ENCODE results near the gene BAK1. TPM values are rescaled to one million over a fixed set of nuclear protein-coding genes. Genes with fewer than 3 reads are reported as not detected.

BAK1 gene
- total RNA-seq, 1 experiment from 2014 or later: 18.9 TPM

- Histone ChIP-seq H3K4me2 (ENCODE audit: low read length) (peak overlapping the region; percentile 91), H4K20me1 (ENCODE audit: insufficient read depth) (peaks cover 9% of the 10 kb centered on the region; the same call in 1 of the 2 replicates), H3K4me1 (ENCODE audit: control insufficient read depth in 1 of 2, insufficient read depth in 2 of 2, low read length in 2 of 2) (peaks cover 24 to 42% of the 10 kb centered on the region in 2 experiments), H3K79me2 (ENCODE audit: insufficient read depth, low read length) (peaks cover 56% of the 10 kb centered on the region), H3K9me3 (ENCODE audit: control insufficient read depth in 1 of 2, insufficient read depth in 1 of 2, low read depth in 1 of 2, low read length in 2 of 2) (no peaks in the 10 kb centered on the region), H3K27me3 (ENCODE audit: insufficient read depth, low read length) (no peaks in the 10 kb centered on the region), H3K9me2 (ENCODE audit: insufficient read depth) (no peaks in the 10 kb centered on the region), H3K9ac (ENCODE audit: low read length) (peak overlapping the region; percentile 99), H3K36me3 (ENCODE audit: control insufficient read depth in 1 of 2, insufficient read depth in 2 of 2, low read length in 2 of 2) (peaks cover 6 to 22% of the 10 kb centered on the region in 2 experiments), H3K27ac (ENCODE audit: low read depth, low read length) (peak overlapping the region; percentile 98), H2AFZ (ENCODE audit: low read depth, low read length, poor library complexity, severe bottlenecking) (no peak overlapping the region), H3K4me3 (replicated peaks in 1 of 2; ENCODE audit: low read depth in 1 of 2, low read length in 2 of 2) (peak overlapping the region; percentile 91 to 99)
- CTCF ChIA-PET: interaction anchor here (0.9 kb wide), 1 partner anchor 32 kb away, joined by 4 read pairs; no protein-coding TSS in a partner anchor
- no TSS peak for BruUV-seq (replicated peaks)
- ATAC-seq: peak; percentile 38
- intact Hi-C loops (cut with micrococcal nuclease): loop anchor here (5.0 kb wide), 1 partner anchor 35 kb away; no protein-coding TSS in a partner anchor
- POLR2A ChIA-PET: interaction anchor here (1.1 to 1.5 kb wide), 2 partner anchors 8 to 32 kb away, joined by 3 to 4 read pairs; no protein-coding TSS in a partner anchor
- RAD21 ChIA-PET (ENCODE audit: low non-redundant PET in 1 of 2, low total read pairs in 2 of 2, uncharacterized antibody in 2 of 2, unreplicated experiment in 2 of 2): interaction anchor here in 1 of 2 experiments (1.0 kb wide), 1 partner anchor 32 kb away, joined by 3 read pairs; no protein-coding TSS in a partner anchor
- TF ChIP-seq FOSL1 (IDR thresholded peaks at IDR 0.05; ENCODE audit: low read depth): no peak
- TF ChIP-seq EGR1 (IDR thresholded peaks at IDR 0.05; ENCODE audit: low read depth): peak; percentile 44; the same call in 1 of the 2 replicates
- no peak for DNase-seq (ENCODE audit: low read depth, low spot score)
These were observed 41.8 kb upstream of the BAK1 start for GRCh38 chr6:33621711-33622388.

GRCh38 chr6:33620856-33621710 is 41.0 kb upstream of the BAK1 start, which contains the start of gene ITPR3:
Gene ITPR3 (plus strand): TSS chr6:33621322. CDS start chr6:33621603, 281 bp downstream.
- ChIA-PET POLR2A (interaction anchor here (0.6 to 1.5 kb wide), 3 partner anchors 9 to 37 kb away, joined by 3 to 8 read pairs (median 4); no protein-coding TSS in a partner anchor), RAD21 (ENCODE audit: low non-redundant PET in 1 of 2, low total read pairs in 2 of 2, uncharacterized antibody in 2 of 2, unreplicated experiment in 2 of 2) (interaction anchor here (1.0 kb wide), 2 partner anchors 31 kb away, joined by 3 read pairs; no protein-coding TSS in a partner anchor), CTCF (interaction anchor here (0.6 to 0.9 kb wide), 4 partner anchors 10 to 41 kb away, joined by 3 to 5 read pairs (median 4); partner anchors contain the start of gene BAK1)
- H3K9me3 ChIP-seq (ENCODE audit: control insufficient read depth in 1 of 2, insufficient read depth in 1 of 2, low read depth in 1 of 2, low read length in 2 of 2): no peaks in the 10 kb centered on the region
- DNase-seq (ENCODE audit: low read depth, low spot score) (peak; percentile 37), ATAC-seq (peak; percentile 75)
- TF ChIP-seq POLR2A (IDR thresholded peaks at IDR 0.05; ENCODE audit: borderline replicate concordance, extremely low read depth, insufficient read depth, insufficient read length) (peak; percentile 21), YY1 (IDR thresholded peaks at IDR 0.05; ENCODE audit: extremely low read depth, insufficient replicate concordance, low read depth, low read length) (no peak), ZFX (IDR thresholded peaks at IDR 0.05) (peak; percentile 70; the same call in 1 of the 2 replicates), JUND (IDR thresholded peaks at IDR 0.05) (no peak), MAX (IDR thresholded peaks at IDR 0.05) (peak; percentile 75), SIN3A (IDR thresholded peaks at IDR 0.05; ENCODE audit: low read depth) (peak; percentile 57; the same call in 1 of the 2 replicates), POLR2AphosphoS5 (IDR thresholded peaks at IDR 0.05; ENCODE audit: low read depth, low read length) (peak; percentile 74), ZNF274 (IDR thresholded peaks at IDR 0.05; ENCODE audit: low read depth, low read length) (no peak)
- BruUV-seq (replicated peaks): no TSS peak
- intact Hi-C loops (cut with micrococcal nuclease): loop anchor here (5.0 kb wide), 1 partner anchor 34 kb away; no protein-coding TSS in a partner anchor
- peak within 1 kb of the TSS; percentile 68 for H2AFZ ChIP-seq (ENCODE audit: low read depth, low read length, poor library complexity, severe bottlenecking)
- peaks cover 9% of the 10 kb centered on the region; the same call in 1 of the 2 replicates for H4K20me1 ChIP-seq (ENCODE audit: insufficient read depth)
- H3K27me3 ChIP-seq (ENCODE audit: insufficient read depth, low read length): no peaks in the 10 kb centered on the region
- peak within 1 kb of the TSS; percentile 91 for H3K4me2 ChIP-seq (ENCODE audit: low read length)
- peak within 1 kb of the TSS; percentile 99 for H3K9ac ChIP-seq (ENCODE audit: low read length)
- peak within 1 kb of the TSS; percentile 91 to 99 for H3K4me3 ChIP-seq (replicated peaks in 1 of 2; ENCODE audit: low read depth in 1 of 2, low read length in 2 of 2)
- H3K27ac ChIP-seq (ENCODE audit: low read depth, low read length): peak within 1 kb of the TSS; percentile 98
- H3K79me2 ChIP-seq (ENCODE audit: insufficient read depth, low read length): peaks cover 48% of the 10 kb centered on the region
- H3K4me1 ChIP-seq (ENCODE audit: control insufficient read depth in 1 of 2, insufficient read depth in 2 of 2, low read length in 2 of 2): peaks cover 24 to 37% of the 10 kb centered on the region in 2 experiments
- H3K36me3 ChIP-seq (ENCODE audit: control insufficient read depth in 1 of 2, insufficient read depth in 2 of 2, low read length in 2 of 2): peaks cover 6 to 17% of the 10 kb centered on the region in 2 experiments
- H3K9me2 ChIP-seq (ENCODE audit: insufficient read depth): no peaks in the 10 kb centered on the region

All from HCT116 (cell line).